AML-193 (cell line): ENCODE results near the gene KCNQ2.
"Not testable (repeated sequence)": the region's sequence is repeated elsewhere in the genome, so short reads cannot be mapped to it uniquely, and the experiment has no call there.

Experiments
- DNase-seq, 2 experiments: peaks; one replicate each; lab custom pipeline; 2025; lab: John Stamatoyannopoulos, UW

Gene KCNQ2

DNA sequence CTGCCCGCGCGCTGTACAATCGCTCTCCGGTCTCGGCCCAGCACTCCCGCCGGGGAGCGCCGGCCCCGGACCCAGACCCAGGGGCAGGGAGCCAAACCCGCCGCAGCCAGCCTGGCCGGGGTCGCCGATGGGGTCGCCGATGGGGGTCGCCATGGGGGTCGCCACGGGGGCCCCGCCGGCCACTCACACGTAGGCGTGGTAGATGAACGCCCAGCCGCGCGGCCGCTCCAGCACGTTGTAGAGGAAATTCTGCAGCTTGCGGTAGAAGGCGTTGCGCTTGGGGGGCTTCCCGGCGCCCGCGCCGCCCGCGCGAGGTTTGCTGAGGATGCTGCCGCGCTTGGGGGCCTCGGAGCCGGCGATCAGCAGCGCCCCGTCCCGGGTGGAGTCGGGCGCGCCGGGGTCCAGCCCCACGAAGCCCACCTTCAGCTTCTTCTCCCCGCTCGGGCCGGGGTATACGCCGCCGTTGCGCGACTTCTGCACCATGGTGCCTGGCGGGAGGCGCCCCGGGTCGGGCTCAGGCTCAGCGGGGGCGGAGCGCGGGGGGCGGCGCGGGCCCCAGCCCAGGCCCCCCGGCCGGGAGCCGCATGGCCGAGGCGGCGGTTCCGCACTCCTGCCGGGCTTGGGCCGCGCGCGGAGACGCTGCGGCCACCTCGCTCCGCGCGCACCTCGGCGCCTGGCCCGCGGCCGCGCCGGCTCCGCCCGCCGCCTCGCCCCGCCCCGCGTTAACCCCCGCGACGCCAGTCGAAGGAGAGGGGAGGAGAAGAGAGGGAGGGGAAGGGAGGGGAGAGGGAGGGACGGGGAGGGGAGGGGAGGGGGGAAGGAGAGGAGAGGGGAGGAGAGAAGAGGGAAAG, at the start of gene KCNQ2:
KCNQ2 (minus strand) TSS at position 675 of the 851 bp plus-strand sequence; CDS start at position 483, 192 bp downstream.
- no peak for DNase-seq

DNA sequence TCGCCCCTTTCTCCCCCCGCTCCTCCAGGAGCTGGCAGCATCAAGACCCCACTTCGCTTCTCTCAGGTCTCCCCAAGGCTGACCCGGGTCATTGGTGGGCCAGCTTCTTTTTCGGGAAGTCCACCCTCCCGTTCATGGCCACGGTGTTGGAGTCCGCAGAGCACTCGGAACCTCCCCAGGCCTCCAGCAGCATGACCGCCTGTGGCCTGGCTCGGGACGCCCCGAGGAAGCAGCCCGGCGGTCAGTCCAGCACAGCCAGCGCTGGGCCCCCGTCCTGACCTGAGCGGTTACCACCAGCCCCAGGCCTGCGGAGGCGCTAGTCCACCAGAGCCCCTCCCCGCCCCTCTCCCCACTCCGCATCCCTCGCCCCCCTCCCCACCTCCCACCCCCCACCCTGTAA, 49.1 kb upstream of the KCNQ2 start:
- no peak for DNase-seq

DNA sequence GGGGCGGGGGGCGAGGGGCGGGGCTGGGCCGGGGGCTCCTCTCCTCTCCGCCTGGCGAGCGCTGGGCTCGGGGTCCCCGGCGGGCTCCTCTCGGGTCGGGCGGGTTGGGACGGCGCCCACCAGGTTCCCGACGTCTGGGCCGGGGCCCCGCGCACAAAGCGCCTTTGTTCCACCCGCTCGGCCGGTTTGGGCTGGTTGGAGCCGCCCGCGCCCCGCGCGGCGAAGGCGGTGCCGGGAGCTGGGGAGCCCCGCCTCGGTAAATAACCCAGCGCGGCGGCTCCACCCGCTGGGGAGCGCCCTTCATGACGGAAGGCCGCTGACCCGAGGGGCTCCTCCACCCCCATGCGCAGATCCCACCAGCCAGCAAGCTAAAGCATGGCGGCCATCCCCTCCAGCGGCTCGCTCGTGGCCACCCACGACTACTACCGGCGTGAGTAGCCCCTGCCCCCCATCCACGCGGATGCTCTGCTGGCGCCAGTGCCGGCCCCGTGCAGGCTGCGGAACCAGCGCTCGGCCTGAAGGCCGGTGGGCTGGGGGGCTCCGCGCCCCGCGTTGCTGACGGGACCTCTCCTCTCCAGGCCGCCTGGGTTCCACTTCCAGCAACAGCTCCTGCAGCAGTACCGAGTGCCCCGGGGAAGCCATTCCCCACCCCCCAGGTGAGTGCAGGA, 48.6 kb upstream of the KCNQ2 start:
- peak; percentile 44 to 54 for DNase-seq

DNA sequence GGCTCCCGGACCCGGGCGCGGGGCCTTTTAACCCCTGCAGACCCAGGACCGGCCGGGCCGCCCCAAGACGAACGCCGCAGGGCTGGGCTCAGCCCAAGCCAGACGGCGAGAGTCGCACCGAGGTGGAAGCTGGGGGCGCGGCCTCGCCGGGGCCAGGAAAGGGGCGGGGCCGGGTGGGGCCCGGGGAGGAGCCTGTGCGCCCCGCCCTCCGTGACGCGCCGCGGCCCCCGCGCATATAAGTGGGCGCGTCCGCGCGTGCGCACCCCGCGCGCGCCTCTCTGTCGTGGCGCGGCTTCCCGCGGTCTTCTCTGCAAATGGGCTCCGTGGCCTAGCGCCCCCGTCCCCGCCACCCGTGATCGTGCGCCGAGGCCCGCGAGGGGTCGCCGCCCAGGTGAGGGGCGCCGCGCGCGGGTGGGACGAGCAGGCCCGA, 48.1 kb upstream of the KCNQ2 start, which contains the start of gene PPDPF:
PPDPF (plus strand) TSS at position 262 of the 430 bp plus-strand sequence. CDS start 544 bp downstream, outside the sequence.
- peak; percentile 43 to 47 for DNase-seq

DNA sequence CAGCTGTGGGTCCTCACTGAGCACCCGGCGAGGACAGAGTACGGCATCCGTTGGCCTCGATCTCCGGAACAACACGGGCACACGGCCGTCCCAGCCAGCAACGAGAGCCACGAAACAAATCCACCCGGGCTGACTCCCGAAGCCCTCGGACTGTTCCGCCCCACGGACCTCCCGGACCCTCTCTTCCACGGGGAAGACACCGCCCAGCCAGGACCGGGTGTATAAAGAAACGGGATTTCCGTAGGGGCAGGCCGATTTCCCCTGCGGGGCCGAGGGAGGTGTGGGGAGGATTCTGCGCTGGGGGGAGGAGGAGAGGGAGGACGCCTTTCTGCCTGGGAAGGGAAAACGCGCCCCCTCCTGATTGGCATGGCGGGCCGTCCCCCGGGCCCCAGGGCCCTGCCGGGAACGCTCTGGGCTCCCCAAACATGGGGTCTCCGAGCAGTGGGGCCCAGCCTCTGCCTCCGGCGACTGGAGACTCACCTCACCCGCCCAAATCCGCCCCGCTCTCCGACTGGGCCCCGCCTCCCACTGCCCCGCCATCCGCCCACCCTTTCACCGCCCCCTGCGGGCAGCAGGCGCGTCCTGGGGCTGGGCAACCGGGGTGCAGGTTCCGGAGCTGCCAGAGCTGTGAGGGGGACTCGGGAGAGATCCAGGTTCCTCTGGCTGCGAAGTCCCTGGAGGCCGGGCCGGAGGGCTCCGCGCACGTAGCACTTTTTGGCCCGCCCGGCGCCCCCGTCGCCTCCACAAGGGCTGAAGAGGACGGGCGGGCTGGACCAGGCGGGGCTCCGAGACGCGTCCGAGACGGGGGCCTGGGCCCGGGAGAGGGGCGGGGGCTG, 47.4 kb upstream of the KCNQ2 start:
- no peak for DNase-seq

DNA sequence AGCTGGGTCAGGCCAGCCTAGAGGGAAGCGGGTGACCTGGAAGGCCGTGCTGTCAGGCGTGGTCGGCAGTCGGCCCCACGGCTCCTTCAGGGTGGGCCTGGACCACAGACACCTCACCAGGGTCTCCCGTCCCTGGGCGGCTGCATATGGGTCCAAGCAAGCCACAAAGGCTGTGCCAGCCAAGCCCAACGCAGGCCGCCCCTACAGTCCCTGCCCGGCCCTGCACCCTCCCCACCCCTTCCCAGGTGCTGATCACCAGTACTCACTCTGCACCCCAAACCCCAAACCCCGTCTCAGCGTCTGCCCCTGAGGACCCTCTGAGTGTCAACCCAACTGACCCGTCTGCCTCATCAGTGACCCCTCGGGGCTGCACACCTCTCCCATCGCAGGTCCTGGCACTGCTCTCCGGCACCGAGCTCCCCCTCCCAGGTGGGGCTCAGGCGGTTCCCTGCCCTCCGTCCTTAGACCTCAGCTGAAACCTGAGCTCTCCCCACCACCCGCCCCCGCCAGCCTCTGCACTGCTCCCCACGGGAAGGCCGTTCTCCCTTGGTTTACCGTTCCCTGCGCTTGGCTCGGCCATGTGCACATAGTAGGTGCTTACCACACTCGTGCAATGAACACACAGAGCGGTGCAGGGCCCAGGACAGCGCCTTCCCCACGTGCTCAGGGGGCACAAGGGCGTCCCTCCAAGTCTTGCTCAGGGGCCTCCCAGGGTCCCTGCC, 46.7 kb upstream of the KCNQ2 start:
- no peak for DNase-seq

DNA sequence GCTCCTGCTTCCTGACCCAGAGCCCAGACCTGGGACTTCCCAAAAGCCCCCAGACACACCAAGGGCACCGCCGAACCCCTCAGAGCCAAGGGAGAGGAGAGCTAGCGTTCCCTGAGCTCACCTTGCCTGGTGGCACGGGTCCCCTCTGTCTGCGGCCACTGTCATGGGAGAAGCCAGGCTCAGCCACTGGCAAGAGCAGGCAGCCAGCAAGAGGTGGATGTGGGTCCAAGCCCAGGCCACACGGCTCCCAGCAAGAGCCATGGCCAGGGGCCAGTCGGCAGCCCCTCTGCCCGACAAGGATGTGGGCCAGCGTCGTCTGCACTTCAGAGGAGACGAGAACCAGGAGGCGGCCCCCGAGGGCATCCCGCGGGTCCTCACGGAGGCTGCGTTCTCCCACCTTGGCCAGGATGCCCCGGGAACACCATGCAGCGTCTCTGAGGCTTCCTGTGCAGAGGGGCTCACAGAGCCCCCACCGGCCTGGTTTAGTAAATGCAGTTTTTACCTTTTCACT, 46.0 kb upstream of the KCNQ2 start:
- no peak for DNase-seq

DNA sequence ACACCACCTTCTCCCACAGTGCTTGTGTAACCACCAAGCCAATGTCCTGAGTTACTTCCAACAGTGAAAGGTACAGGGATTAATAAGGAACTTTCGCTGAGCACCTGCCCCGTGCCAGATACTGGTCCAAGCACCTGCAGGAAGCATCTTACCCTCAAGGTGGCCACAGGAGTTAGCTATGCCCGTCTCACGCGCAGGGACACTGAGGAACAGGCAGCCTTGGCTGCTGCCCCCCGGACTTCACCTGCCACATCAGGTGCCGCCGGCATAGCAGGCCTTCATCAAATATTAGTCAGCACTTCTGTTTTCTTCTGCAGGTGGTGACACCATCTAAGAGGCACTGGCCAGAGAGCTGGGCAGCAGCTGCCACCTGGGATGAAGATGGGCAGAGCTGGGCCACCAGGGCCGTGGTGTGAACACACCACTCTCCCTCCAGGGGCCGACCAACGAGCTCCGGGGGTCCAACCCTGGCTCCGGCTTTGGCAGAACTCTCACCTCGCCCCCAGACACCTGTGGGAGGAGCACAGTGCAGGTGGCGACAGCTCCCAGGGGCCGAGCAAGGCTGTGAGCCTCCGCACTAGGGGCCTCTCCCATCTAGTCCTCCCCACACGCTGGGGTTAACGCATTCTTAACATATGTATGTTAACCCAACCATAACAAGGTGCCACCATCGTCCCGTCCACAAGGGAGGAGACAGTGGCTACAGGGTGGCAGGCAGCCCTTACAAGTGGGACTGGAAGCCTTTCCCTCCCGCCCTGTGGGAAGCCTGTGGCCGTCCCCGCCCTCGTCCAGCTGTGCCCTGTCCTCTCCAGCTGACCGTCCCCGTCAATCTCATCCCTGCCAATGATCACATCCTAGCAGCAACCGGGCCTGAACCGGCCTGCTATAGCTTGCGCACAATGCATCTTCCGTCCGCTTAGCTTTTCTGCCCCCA, 45.2 kb upstream of the KCNQ2 start:
- DNase-seq = no peak

DNA sequence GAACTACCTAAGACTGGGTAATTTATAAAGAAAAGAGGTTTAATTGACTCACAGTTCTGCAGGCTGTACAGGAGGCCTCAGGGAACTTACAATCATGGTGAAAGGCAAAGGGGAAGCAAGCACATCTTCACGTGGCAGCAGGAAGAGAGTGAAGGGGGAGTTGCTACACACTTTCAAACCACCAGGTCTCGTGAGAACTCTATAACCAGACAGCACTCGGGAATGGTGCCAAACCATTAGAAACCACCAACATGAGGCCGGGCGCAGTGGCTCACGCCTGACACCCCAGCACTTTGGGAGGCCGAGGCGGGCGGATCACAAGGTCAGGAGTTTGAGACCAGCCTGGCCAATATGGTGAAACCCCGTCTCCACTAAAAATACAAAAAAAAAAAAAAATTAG, 42.1 kb upstream of the KCNQ2 start:
- DNase-seq = not testable (repeated sequence)

DNA sequence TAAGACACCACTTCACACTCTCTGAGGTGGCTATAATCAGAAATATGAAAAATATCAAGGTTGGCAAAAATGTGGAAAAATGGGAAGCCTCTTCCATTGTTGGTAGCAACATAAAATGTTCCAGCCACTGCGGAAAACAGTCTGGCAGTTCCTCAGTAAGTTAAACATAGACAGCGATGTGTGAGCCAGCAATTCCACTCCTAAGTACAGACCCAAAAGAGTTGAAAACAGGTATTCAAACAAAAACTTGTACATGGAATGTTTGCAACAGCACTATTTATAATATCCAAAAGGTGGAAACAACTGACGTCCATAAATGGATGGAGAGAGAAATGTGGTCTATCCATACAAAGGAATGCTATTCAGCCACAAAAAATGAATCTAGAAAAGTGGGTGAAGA, 40.8 kb upstream of the KCNQ2 start:
- no peak for DNase-seq

DNA sequence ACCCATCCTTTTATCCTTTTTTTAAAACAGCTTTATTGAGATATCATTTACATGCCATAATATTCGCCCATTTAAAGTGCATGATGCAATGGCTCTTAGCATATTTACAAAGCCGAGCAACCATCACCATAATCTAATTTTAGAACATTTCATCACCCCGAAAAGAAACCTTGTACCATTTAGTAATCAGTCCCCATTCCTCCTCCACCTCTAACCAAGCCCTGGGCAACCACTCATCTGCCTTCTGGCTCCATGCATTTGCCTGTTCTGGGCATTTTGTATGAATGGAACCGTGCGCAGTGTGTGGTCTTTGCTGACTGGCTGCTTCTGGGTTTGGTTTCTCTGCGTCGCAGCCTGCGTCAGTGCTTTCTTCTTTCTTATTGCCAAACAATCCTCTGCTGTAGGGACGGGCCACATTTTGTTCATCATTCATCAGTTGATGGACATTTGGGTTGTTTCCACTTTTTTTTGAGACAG, 36.7 kb upstream of the KCNQ2 start:
- DNase-seq = no peak

DNA sequence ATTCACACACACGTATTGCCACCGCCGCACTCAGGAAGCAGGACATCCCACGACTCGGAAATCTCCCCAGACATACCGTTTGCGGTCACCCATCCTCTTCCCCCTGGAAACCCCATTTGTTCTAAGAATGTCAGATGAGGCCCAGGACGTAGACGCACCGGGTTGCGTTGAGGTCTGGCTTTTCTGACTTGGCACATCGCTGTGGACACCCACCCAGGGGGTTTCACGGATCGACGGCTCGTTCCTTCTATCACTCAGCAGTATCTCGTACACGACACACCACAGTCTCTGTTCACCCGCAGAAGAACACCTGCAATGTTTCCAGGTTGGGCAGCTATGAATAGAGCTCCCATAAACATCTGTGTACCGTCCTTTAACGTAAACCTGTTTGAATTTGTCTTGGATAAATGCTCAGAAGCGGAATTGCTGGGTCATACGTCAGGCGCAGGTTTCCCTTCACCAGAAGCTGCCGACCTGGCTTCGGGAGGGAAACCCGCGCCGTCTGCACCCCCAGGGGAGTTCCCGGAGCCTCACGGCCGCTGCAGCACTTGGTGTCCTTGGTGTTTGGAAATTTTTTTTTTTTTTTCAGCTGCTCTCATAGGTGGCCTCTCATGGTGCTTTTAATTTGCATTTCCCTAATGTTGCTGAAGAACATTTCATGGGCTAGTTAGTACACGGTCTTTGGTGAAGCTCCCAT, 35.8 kb upstream of the KCNQ2 start:
- DNase-seq = no peak

DNA sequence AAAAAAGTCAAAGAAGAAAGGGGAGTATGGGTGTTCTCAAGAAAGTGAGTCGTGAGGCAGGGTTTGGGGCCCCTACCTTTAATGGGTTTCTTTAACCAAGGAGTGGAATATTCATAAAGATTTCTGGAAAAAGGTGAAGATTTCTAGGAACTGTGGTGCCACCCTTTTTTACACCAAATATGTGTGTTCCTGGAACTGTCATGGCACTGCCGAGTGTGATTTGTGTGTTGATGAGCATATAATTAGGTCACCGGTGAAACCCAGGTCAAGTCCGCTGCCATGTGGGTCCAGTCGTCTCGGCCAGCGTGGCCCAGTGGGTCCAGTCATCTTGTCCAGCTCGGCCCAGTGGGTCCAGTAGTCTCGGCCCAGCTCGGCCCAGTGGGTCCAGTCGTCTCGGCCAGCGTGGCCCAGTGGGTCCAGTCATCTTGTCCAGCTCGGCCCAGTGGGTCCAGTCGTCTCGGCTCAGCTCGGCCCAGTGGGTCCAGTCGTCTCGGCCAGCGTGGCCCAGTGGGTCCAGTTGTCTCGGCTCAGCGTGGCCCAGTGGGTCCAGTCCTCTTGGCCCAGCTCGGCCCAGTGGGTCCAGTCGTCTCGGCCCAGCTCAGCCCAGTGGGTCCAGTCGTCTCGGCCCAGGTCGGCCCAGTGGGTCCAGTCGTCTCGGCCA, 34.8 kb upstream of the KCNQ2 start:
- DNase-seq = no peak

DNA sequence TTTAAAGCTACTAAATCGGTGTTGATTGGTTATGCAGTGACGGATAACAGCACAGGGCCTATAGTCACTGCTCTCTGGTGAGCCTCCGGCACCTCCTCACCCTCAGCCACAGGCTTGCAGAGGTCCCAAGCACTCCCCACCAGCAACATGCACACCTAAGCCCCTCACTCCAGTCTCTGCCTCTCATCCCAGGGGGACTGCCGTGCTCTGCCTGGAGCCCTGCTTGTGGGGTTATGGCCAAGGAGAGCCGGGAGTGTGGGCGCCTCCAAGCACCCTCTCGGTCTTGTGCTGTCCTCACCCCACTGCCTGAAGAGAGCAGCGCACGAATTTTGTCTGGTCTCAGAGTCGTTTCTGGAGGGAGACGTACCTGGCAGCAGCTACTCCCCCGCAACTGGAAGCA, 33.3 kb upstream of the KCNQ2 start:
- DNase-seq = no peak

DNA sequence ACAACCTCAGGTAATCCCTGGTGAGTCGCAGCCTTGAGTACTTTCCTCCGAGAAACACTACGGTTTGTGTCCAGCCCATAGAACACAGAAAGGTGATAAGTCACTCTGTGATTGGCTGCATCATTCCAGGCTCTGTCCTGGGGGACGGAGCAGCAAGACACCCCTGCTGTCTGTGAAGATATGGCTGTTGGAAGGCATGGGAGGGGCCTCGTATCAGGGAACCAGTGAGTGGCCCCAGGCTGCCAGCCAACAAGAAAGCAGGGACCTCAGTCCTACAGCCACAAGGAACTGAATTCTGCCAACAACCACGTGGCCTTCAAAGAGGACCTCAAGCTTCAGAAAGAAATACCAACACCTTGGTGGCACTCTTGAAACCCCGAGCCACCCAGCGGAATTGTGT, 32.8 kb upstream of the KCNQ2 start:
- DNase-seq = no peak

DNA sequence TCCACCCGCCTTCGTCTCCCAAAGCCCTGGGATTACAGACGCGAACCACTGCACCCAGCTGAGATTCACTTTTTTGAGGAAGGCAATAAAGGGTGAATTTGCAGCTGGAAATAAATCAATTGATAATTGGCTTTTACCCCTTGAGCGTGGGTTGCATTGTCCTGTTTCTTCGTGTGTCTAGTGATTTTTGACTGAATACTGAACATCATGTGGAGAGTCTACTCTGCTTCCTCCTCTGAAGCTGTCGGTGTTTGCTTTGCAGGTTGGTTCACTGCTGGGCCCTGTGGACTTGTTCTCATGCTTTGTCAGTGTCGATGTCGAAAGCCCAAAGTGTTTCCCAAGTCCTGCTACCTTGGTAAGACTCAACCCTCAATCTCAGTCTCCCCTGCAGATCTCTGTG, 32.2 kb upstream of the KCNQ2 start:
- no peak for DNase-seq

DNA sequence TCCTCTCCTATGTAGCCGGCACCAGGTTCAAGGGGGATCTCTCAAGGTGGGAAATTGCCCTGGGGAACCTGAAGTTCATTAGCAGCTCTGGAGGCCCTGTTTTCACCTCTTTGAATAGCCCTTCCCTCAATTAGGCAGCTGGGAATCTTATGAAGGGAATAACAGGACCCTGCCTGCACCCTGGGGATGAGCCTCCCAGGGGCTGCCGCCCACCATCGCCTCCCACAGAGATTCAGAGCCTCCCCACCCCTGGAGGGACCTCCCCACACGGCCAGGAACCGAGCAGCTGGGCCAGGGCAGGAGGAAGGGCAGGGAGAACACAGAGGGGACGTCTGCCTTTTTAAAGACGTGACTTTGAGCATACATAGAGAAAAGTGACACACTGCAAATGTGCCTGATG, 31.1 kb upstream of the KCNQ2 start:
- no peak for DNase-seq

DNA sequence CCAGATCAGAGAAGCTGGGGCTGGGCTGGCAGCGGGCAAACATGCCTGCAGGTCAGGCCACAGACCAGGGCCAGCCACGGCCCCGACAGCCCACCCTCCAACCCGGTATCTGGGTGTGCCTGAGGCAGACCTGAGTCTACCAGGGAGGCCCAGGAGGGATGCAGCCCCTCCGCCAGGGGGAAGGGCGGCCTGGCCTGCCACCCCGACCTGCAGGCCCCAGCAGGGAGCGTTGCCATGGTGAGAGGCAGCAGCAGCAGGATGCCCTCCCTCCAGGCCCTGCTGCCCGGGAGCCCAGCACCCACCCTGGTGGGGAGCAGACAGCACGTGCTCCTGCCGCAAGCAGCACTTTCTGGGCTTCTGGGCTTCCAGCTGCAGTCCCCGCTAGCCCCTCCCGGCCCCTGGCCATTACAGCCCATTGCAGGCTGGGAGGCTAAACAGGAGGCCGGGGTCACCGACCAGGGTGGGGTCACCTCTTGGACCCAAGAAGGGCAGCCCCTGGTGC, 30.3 kb upstream of the KCNQ2 start:
- no peak for DNase-seq
